GM12878 (cell line): ENCODE data around the gene RGN.

Source experiments
- BACH1 ChIP-seq: fragments of 450-650 bp; IDR thresholded peaks from 2 replicates; pipeline ENCODE4 v1.6.1; 2017; ENCODE audit warnings: mild to moderate bottlenecking, borderline replicate concordance
- POLR2AphosphoS5 ChIP-seq: IDR thresholded peaks from 2 replicates; pipeline ENCODE4 v1.6.1; 2011; ENCODE audit warnings: mild to moderate bottlenecking, low read length, inconsistent platforms

DNA sequence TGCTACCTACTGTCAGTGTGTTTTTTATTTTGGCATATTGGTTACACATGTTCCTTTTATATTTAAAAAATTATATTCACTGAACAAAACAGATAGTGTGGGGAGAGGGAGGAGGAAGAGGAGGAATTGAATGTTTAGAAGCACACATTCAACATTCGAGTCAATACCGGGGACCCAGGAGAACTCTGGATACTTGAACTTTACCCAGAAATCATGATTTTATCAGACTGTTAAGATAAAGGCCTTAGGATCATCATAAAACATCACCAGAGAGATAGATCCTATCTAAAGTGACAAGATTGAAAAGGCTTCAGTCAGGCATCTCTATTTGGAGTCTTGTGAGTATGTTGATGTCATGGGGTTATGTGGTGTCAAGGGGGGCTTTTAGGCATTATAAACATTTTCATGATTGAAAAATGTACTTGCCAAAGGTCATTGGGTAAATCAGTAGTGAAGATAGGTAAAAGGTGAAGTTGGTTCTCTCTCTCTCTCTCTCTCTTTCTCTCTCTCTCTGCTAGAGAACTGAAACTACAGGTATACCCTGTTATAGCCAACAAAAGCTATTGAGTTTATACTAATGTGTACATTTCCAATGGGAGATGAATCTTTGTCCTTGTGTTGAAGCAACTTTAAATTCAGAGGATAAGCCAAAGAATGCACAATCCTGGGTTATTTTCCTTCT lies 16.9 kb upstream of the RGN start:
- TF ChIP-seq BACH1, result no peak
- TF ChIP-seq POLR2AphosphoS5, result no peak
